LNCAP (cell line): ENCODE measurements around the gene SLC25A21.

ENCODE experiments used
- CTCF ChIP-seq: fragments of 450-650 bp; IDR thresholded peaks from 2 replicates; pipeline ENCODE4 v1.5.1; 2017; ENCODE audit warnings: mild to moderate bottlenecking

SLC25A21 gene

GRCh38 chr14:36979863-36980262 lies 192.5 kb downstream of the SLC25A21 start:
- TF ChIP-seq CTCF: no peak

- no peak for TF ChIP-seq CTCF
Observed at GRCh38 chr14:36976571-36977023, 195.8 kb downstream of the SLC25A21 start.

DNA sequence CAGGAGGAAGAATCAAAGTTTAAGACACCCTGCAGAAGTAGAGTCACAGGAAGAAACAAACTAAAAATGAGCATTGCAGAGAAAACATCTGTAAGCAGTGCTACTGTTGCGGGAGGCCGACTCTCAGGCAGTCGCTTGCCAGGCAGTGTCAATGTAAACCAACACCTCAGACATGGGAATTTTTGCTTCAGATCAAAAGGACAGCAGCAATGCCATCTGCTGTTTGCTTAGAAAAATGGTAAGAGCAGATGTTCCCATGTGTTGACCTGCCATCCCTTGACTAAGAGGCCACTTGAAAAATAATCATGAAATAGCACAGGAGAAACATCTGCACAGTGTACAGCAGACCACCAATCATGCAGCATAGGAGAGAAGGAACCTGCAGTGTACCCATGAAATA lies 196.6 kb downstream of the SLC25A21 start:
- TF ChIP-seq CTCF: peak; percentile 19; the same call in 1 of the 2 replicates

DNA sequence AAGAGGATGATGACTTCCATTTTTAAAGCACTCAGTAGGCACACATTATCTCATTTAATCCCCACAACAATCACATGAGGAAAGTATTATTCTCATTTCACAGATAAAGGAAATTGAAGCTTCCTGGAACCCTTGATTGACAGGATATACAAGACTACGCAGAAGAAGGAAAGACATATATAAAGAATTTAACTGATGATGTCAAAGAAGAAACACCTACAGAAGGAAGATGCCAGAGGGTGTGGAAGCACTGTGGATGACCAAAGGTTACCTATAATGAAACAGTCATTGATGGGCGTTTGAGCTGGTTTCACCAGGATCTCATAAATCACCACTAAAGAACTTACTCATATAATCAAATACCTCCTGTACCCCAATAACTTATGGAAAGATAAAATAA lies 197.4 kb downstream of the SLC25A21 start:
- no peak for TF ChIP-seq CTCF

- TF ChIP-seq CTCF: no peak
Observed at GRCh38 chr14:36973806-36974442, 198.5 kb downstream of the SLC25A21 start.

DNA sequence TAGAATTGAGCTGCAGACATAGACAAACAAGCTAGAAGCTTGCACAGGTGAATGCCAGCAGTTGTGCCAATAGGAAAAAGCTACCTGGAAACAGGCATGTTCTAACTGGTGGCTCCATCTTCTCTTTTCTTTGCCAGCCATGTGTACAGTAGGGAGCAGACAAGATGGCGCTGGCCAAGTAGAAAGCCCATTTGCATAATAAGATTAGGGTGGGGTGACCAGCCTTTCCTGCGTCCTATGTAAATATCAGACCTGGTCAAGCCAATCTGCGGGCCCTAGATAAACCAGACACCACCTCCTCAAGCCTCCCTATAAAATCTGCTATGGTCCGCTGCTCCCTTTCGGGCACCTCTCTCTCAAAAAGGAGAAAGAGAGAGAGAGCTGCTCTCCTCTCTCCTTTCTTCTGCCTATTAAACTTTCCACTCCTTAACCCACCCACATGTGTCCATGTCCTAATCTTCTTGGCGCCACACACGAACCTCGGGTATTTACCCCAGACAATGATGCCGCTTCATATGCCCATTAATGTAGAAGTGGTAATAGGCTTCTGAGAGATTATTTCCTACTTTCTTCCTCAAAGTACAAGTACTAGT lies 201.0 kb downstream of the SLC25A21 start:
- TF ChIP-seq CTCF: no peak

- no peak for TF ChIP-seq CTCF
Observed at GRCh38 chr14:36967892-36968555, 204.4 kb downstream of the SLC25A21 start.
